GM04504 (cell line): Measurements from ENCODE around the gene TAF4B.
"Not testable (repeated sequence)": the region's sequence is repeated elsewhere in the genome, so short reads cannot be mapped to it uniquely, and the experiment has no call there.

ENCODE experiments used
- DNase-seq: peaks from one replicate; pipeline ENCODE4 v3.0.0-alpha.2; 2012; ENCODE audit warnings: low read depth

Gene TAF4B

DNA sequence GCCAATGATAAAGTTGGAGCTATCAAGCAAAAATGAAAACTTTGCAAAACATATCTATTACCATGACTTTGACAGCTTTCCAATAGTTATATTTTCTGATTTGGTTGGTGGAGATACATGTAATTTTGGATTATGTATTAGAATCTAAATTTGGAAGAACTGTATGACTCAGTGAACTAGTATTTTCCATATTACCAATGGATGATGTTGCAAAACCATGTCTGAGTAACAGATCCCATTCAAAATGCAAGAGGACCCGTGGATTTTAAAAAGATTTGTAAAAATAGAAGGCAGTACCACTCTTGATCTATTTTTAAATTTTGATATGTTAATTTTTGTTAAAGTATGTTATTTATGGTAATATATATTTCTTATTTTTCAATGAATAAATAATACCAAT, 83.0 kb downstream of the TAF4B start:
- DNase-seq, result peak; percentile 16

DNA sequence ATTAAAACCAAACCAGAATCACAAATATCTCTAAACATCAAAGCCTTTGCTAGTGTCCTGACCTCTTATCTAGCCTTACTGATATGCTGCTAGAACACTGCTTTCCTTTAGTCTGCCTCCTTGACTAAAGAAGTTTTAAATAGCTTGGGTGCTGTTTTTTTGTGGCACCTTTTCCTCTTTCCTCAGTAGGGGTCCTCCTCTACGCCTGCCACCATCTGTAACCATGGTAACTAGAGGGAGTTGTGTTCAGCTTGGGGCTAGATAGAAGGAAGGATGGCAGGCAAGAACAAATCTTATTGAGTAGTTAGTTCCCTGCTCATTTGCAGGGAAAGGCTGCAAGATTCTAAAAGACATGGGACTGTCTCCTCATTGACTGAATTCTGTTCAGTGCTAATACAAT, 86.0 kb downstream of the TAF4B start:
- no peak for DNase-seq

- no peak for DNase-seq
Observed at GRCh38 chr18:26317398-26317797, 91.2 kb downstream of the TAF4B start.

- no peak for DNase-seq
Observed at GRCh38 chr18:26320686-26321085, 94.4 kb downstream of the TAF4B start.

GRCh38 chr18:26322890-26323653, 96.8 kb downstream of the TAF4B start:
- DNase-seq, result no peak

DNA sequence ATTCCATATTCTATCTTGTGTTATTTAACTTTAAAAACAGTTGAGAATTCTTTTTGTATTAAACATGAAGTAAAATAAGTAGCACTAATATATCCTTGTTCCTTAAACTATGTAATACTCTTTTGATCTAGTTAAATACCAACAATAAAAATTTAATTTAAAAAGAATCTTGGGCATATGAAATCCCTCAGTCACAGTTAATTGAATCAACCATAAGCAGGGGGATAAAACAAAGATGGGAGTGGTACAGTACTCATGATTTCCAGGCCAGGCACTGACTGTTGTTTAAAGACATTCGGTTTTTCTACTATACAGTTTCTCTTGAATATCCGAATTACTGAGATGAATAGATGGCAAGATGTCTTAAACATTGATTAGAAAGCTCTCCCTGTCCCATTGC, 99.5 kb downstream of the TAF4B start:
- DNase-seq, result no peak

GRCh38 chr18:26327062-26327461, 100.8 kb downstream of the TAF4B start:
- no peak for DNase-seq

DNA sequence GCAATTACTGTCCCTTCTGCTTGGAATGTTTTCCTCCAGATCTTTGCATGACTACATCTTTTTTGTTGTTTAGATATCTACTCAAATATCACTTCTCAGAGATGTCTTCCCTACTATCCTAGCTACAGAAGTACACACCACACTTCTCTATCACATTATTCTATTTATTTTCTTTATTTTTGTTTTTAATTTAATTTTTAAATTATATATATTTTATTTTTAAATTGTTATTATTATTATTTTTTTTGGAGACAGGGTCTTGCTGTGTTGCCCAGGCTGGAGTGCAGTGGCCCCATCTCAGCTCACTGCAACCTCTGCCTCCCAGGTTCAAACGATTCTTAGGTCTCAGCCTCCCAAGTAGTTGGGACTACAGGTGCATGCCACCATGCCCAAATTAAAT, 106.7 kb downstream of the TAF4B start:
- no peak for DNase-seq

GRCh38 chr18:26335156-26335555, 108.9 kb downstream of the TAF4B start:
- no peak for DNase-seq

DNA sequence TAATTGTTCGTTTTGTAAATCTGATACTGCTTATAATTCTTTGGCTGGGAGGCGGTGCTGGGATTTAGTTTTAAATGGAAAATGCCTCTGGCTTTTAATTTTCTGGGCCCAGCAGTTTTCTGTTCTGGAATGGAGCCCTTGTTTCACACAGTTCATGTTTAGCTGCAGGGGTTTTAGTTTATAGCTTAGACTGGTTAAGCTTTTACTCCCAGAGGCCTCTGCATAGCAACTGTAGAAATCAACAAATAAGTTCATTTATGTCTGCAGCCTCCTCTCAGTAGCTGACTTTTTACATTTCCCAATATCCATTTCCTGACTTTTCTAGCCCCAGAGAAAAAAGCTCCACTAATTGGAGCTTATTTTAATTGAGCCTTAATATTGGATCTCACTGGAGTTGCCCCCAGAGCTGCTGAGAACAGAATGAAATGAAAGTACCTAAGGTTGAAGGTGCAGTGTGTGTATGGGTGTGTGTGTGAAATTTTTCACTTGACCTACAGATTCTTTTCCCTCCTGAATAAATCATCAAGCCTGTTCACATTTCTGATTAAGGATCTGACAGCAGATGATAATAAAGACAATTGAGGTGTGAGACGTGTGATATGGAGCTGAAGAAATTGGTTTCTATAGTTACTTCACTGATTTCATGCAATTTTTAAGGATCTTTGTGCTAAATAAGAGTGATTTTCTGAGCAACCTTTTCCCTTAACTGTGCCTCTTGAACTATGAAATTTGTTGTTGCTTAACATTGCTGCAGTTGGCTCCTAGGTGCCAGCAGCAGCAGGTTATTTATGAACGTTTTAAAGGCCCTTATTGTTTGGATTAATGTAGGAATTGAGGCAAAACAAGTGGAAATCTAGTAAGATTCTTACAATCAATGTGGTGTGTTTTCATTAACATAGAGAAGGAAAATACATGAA, 109.6 kb downstream of the TAF4B start:
- DNase-seq, result peak; percentile 20

GRCh38 chr18:26336572-26336971, 110.3 kb downstream of the TAF4B start:
- DNase-seq, result no peak

DNA sequence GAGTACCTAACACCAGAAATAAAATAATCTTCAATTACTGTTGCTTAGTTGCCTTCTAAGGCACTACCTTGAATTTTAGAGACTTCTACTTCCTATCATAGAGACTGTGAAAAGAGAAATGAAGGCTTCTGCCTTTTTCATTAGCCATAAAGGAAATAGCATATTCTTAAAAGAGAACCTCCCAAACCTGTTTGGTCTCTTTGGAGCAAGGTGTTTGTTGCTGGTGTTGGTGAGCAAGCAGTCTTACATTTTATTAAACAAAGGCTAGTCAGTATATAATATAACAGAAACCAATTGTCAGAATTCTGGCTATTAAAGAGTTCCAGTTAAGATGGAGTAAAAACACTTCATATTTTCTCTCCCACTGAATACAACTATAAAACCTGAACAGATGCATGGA, 116.4 kb downstream of the TAF4B start:
- DNase-seq, result no peak

DNA sequence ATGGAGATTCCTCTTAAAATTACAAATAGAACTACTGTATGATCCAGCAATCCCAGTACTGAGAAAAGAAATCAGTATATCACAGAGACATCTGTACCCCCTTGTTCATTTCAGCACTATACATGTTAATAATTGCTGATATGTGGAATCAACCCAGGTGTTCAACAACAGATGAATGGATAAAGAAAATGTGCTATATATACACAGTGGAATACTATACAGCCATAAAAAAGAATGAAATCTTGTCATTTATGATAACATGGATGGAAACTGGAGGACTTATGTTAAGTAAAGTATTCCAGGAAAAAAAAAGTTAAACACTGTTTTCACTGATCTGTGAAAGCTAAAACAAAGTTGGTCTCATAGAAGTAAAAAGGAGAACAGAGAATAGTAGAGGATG, 124.7 kb downstream of the TAF4B start:
- DNase-seq, result no peak

DNA sequence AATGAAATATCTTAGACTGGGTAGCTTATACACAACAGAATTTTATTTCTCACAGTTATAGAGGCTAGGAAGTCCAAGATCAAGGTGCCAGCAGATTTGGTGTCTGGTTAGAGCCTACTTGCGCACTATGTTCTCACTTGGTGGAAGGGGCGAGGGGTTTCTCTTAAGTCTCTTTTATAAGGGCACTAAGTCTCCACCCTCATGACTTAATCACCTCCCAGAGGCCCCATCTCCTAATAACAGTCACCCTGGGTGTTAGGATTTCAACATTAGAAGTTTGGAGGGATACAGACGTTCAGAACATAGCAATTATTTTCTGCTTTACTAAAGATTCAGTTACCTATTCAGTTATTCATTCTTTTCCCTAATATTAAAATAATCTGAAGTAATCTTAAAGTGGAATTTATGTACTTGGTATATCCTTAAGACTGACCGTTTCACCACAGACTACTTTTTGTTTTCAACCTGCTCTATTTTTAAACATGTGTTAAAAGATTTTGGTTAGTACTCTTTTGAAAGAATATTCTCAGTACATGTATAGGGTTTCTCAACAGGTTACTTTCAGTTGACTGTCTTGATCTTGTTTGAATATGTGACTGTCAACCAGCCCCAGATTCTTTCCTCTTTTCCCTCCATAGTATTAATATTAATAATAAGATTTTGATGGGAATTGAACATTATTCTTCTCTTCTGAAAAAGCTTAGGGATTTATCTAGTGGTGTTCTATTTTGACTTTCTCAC, 130.0 kb downstream of the TAF4B start:
- DNase-seq, result no peak

DNA sequence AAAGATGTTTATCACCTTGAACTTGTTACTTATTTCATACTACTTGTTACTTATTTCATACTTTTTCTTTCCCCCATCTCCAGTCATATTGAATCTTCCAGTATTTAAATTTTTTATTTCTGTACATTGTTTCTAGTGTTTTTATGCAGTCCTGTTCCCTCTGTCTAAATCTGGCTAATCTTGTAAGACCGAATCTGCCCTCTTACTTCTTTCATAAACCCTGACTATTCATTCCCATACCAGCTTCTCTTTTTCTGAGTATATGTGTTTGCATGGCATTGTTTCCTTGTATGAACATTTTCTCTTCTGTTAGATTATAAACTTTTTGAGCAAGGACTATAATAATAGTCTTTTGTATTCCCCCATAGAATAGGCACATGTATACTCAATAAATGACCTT, 131.7 kb downstream of the TAF4B start:
- DNase-seq, result no peak

GRCh38 chr18:26362021-26362420, 135.8 kb downstream of the TAF4B start:
- no peak for DNase-seq

DNA sequence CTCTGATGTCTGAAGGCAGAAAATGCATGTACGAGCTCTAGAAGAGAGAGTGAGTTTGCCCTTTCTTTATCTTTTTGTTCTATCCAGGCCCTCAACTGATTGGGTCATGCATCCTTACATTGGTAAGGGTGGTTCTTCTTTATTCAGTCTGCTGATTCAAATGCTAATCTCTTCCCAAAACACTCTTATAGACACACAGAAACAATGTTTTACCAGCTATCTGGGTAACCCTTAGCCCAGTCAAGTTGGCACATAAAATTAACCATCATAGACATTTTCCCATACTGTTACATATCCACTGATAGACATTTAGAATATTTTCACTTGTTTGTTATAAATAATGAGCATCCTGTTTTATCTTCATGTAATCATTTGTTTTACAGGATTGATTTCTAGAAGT, 141.2 kb downstream of the TAF4B start:
- DNase-seq, result no peak

GRCh38 chr18:26370037-26370436, 143.8 kb downstream of the TAF4B start:
- DNase-seq, result no peak

DNA sequence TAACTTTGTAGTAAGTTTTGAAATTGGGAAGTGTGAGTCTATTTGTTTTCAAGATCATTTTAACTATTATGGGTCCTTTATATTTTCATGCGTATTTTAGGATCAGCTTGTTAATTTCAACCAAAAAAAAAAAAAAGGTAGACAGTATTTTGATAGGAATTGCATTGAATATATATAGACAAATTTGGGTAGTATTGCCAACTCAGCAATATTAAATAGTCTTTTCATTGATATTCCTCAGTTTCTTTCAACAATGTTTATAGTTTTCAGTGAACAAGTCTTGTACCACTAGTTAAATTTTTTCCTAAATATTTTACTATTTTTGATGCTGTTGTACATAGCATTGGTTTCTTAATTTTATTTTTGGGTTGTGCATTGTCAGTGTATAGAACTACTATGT, 149.9 kb downstream of the TAF4B start:
- DNase-seq, result no peak

- no peak for DNase-seq
Observed at GRCh38 chr18:26378701-26379100, 152.5 kb downstream of the TAF4B start.

DNA sequence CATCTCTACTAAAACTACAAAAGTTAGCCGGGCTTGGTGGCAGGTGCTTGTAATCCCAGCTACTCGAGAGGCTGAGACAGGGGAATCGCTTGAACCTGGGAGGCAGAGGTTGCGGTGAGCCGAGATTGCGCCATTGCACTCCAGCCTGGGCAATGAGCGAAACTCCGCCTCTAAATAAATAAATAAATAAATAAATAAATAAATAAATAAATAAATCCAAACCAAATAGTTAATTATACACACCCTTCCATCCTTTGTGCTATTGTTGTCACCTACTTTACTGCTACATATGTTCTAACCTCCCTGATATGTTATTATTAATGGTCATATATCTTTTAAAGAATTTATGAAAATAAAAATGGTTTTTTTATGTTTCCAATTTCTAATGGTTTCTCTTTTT, 155.3 kb downstream of the TAF4B start:
- not testable (repeated sequence) for DNase-seq

- DNase-seq, result peak; percentile 15
Observed at GRCh38 chr18:26383454-26384270, 157.4 kb downstream of the TAF4B start.
